SH-SY5Y (cell line): ENCODE data around the gene DIP2C.

ENCODE experiments used
- GATA2 ChIP-seq: IDR thresholded peaks from 2 replicates; pipeline ENCODE4 v1.6.1; 2011; ENCODE audit warnings: mild to moderate bottlenecking, low read depth, low read length
- GATA3 ChIP-seq: IDR thresholded peaks from 2 replicates; pipeline ENCODE4 v1.6.1; 2011; ENCODE audit warnings: low read depth, mild to moderate bottlenecking, low read length, moderate library complexity

- no peak for TF ChIP-seq GATA2
- TF ChIP-seq GATA3 = no peak
Observed at GRCh38 chr10:290026-290725, 399.3 kb downstream of the DIP2C start.
